Neural progenitor cell (in vitro differentiated cells): ENCODE results near the gene INSIG1.

Source experiments
- CTCF ChIP-seq: fragments of 200-600 bp; sonication (generic); IDR thresholded peaks from 2 replicates; pipeline ENCODE4 v1.5.1; 2017; ENCODE audit warnings: antibody characterized with exemption, mild to moderate bottlenecking
- EZH2phosphoT487 ChIP-seq: fragments of 200-600 bp; sonication (generic); IDR thresholded peaks from 2 replicates; pipeline ENCODE4 v1.6.1; 2017; ENCODE audit warnings: antibody characterized with exemption

- TF ChIP-seq CTCF = no peak
- TF ChIP-seq EZH2phosphoT487 = no peak
Observed at GRCh38 chr7:155329225-155329624, 31.5 kb downstream of the INSIG1 start.
